OCI-LY3 (cell line): ENCODE results near the gene NBEA.

Source experiments
- CTCF ChIP-seq: fragments of 200-600, 300-600 bp; sonication (generic); IDR thresholded peaks from 2 replicates; pipeline ENCODE4 v1.5.1; 2014; ENCODE audit warnings: antibody characterized with exemption, low read length, low read depth
- EZH2phosphoT487 ChIP-seq: fragments of 200-600 bp; shearing (Covaris generic); IDR thresholded peaks from 2 replicates; pipeline ENCODE4 v1.6.1; 2018; ENCODE audit warnings: antibody characterized with exemption, mixed run types, low read depth

GRCh38 chr13:35514061-35514477 lies 572.0 kb downstream of the NBEA start:
- no peak for TF ChIP-seq CTCF
- TF ChIP-seq EZH2phosphoT487 = no peak
